Measurements from ENCODE around the gene VSNL1.

VSNL1 gene

DNA sequence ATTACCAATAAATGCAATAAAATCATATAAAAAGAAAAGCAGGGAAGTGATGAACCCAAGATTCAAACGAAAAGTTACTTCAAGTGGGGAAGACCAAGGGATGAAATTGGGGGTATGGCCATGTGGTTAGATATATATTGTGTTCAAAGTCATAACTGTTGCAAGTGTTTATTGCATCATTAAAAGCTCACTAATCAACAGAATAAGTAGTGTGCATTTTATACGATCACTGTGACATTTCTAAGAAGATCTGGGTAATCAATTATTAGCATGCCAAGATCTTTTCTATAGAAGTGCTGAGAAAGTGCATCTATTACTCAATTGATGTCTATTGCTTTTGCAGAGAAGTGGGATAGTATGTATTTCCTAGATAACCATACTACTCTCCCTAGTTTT lies 52.9 kb downstream of the VSNL1 start:
- TF ChIP-seq LEF1 (IDR thresholded peaks at IDR 0.05; ENCODE audit: borderline replicate concordance) (no peak), HDGF (IDR thresholded peaks at IDR 0.05; ENCODE audit: borderline replicate concordance) (no peak), FOXM1 (IDR thresholded peaks at IDR 0.05; ENCODE audit: borderline replicate concordance) (no peak), ARNT (IDR thresholded peaks at IDR 0.05) (no peak), SP1 (IDR thresholded peaks at IDR 0.05) (no peak), L3MBTL2 (conservative IDR thresholded peaks at IDR 0.05) (no peak), CTBP1 (IDR thresholded peaks at IDR 0.05; ENCODE audit: borderline replicate concordance) (no peak), ZNF384 (IDR thresholded peaks at IDR 0.05) (no peak), BHLHE40 (IDR thresholded peaks at IDR 0.05; ENCODE audit: borderline replicate concordance) (no peak), TARDBP (IDR thresholded peaks at IDR 0.05) (no peak), FOXA1 (IDR thresholded peaks at IDR 0.05) (no peak), ELF4 (IDR thresholded peaks at IDR 0.05) (no peak), FOXK2 (IDR thresholded peaks at IDR 0.05) (no peak), SUZ12 (IDR thresholded peaks at IDR 0.05) (no peak), NFRKB (IDR thresholded peaks at IDR 0.05) (no peak)
- TF ChIP-seq, protein P1, sequence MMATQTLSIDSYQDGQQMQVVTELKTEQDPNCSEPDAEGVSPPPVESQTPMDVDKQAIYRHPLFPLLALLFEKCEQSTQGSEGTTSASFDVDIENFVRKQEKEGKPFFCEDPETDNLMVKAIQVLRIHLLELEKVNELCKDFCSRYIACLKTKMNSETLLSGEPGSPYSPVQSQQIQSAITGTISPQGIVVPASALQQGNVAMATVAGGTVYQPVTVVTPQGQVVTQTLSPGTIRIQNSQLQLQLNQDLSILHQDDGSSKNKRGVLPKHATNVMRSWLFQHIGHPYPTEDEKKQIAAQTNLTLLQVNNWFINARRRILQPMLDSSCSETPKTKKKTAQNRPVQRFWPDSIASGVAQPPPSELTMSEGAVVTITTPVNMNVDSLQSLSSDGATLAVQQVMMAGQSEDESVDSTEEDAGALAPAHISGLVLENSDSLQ (IDR thresholded peaks at IDR 0.05) = no peak
- POLR2A ChIA-PET = no interaction called here
- CTCF ChIA-PET = no interaction called here
- DNase-seq (ENCODE audit: extremely low spot score) = no peak

GRCh38 chr2:17593841-17594491 lies 53.5 kb downstream of the VSNL1 start:
- ChIA-PET POLR2A (no interaction called here), CTCF (no interaction called here)
- DNase-seq (ENCODE audit: extremely low spot score) = no peak
- TF ChIP-seq FOXK2 (IDR thresholded peaks at IDR 0.05) = no peak

- no peak for DNase-seq (ENCODE audit: extremely low spot score)
- TF ChIP-seq NFRKB (IDR thresholded peaks at IDR 0.05) (no peak), ELF4 (IDR thresholded peaks at IDR 0.05) (no peak), L3MBTL2 (conservative IDR thresholded peaks at IDR 0.05) (no peak), ARNT (IDR thresholded peaks at IDR 0.05) (no peak), SUZ12 (IDR thresholded peaks at IDR 0.05) (no peak), HDGF (IDR thresholded peaks at IDR 0.05; ENCODE audit: borderline replicate concordance) (no peak), FOXM1 (IDR thresholded peaks at IDR 0.05; ENCODE audit: borderline replicate concordance) (no peak), TARDBP (IDR thresholded peaks at IDR 0.05) (no peak), ZNF384 (IDR thresholded peaks at IDR 0.05) (no peak), SP1 (IDR thresholded peaks at IDR 0.05) (no peak)
- ChIA-PET POLR2A (no interaction called here), CTCF (no interaction called here)
Observed at GRCh38 chr2:17594533-17595401, 54.3 kb downstream of the VSNL1 start.

DNA sequence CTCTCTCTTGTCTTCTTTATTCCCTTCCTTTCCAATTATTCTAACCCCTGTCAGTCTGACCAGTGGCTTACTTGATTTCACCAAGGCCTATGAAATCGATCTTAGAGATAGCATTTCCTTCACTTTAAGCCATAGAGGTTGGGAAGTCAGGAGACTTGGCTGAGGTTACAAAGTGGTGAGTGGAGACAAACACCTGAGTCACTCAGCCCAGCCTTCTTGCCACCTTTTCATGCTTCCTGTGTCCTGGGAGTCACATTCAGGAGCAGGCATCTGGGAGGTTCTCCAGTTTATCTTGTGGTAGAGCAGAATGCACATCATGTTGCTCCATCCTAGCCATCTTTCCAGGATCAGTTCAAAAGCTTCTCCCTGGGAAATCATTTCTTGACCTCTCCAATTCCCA lies 59.1 kb downstream of the VSNL1 start:
- POLR2A ChIA-PET = no interaction called here
- CTCF ChIA-PET = no interaction called here
- DNase-seq (ENCODE audit: extremely low spot score) = no peak
- TF ChIP-seq CTBP1 (IDR thresholded peaks at IDR 0.05; ENCODE audit: borderline replicate concordance) (no peak), TARDBP (IDR thresholded peaks at IDR 0.05) (no peak), FOXM1 (IDR thresholded peaks at IDR 0.05; ENCODE audit: borderline replicate concordance) (no peak), HDGF (IDR thresholded peaks at IDR 0.05; ENCODE audit: borderline replicate concordance) (no peak), FOXA1 (IDR thresholded peaks at IDR 0.05) (no peak), L3MBTL2 (conservative IDR thresholded peaks at IDR 0.05) (no peak), ARNT (IDR thresholded peaks at IDR 0.05) (no peak), ZNF384 (IDR thresholded peaks at IDR 0.05) (no peak), SUZ12 (IDR thresholded peaks at IDR 0.05) (no peak), BHLHE40 (IDR thresholded peaks at IDR 0.05; ENCODE audit: borderline replicate concordance) (no peak)
- TF ChIP-seq, protein P1 (IDR thresholded peaks at IDR 0.05) = no peak

DNA sequence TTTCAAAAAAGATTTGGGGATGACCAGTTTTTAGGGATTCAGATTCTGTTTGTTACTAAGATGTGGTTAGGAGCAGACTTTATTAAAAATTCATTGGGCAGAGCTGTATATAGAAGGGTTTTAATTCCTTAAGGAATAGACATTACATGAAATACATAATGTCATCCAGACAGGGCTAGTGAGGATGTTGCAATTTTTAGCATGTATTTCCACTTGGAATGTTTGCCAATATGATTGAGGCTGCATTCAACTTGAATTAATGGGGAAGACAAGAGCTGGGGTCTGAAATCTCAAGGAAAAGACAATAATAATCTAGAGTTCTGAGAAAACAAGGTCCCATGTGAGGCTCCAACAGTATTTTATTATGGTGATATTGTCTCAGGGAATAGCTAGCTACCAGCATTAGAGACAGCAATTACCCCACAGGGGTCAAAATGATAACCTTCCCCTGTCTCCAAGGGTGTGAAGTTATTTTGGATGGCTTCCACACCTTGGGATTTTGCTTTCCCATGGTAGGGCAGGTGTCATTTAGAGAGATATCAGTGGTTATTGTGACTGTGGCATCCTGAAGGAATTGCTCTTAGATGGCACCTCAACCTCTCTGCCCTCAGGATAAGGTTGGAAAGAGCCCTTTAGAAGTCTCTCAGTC lies 60.2 kb downstream of the VSNL1 start:
- TF ChIP-seq L3MBTL2 (conservative IDR thresholded peaks at IDR 0.05) = no peak
- TF ChIP-seq ARNT (IDR thresholded peaks at IDR 0.05) = no peak
- TF ChIP-seq CTBP1 (IDR thresholded peaks at IDR 0.05; ENCODE audit: borderline replicate concordance) = no peak
- no peak for TF ChIP-seq FOXA1 (IDR thresholded peaks at IDR 0.05)
- no peak for TF ChIP-seq FOXK2 (IDR thresholded peaks at IDR 0.05)
- CTCF ChIA-PET = no interaction called here

GRCh38 chr2:17604050-17604449 lies 63.6 kb downstream of the VSNL1 start:
- ChIA-PET POLR2A (no interaction called here), CTCF (no interaction called here)
- TF ChIP-seq L3MBTL2 (conservative IDR thresholded peaks at IDR 0.05) (no peak), ELF4 (IDR thresholded peaks at IDR 0.05) (no peak), FOXA1 (IDR thresholded peaks at IDR 0.05) (no peak), BHLHE40 (IDR thresholded peaks at IDR 0.05; ENCODE audit: borderline replicate concordance) (no peak)
- no peak for DNase-seq (ENCODE audit: extremely low spot score)

More for the DNA sequence above, 60.2 kb downstream of the VSNL1 start:
- DNase-seq (ENCODE audit: extremely low spot score) = no peak
- POLR2A ChIA-PET = no interaction called here

GRCh38 chr2:17605696-17606095 lies 65.2 kb downstream of the VSNL1 start:
- CTCF ChIA-PET = no interaction called here

More at GRCh38 chr2:17605696-17606095, 65.2 kb downstream of the VSNL1 start:
- DNase-seq (ENCODE audit: extremely low spot score) = no peak
- POLR2A ChIA-PET = interaction anchor here (0.6 kb wide), 1 partner anchor 1190 kb away, joined by 3 read pairs; no protein-coding TSS in a partner anchor
- TF ChIP-seq FOXM1 (IDR thresholded peaks at IDR 0.05; ENCODE audit: borderline replicate concordance) = no peak
- TF ChIP-seq TARDBP (IDR thresholded peaks at IDR 0.05) = no peak
- no peak for TF ChIP-seq NFRKB (IDR thresholded peaks at IDR 0.05)
- no peak for TF ChIP-seq SP1 (IDR thresholded peaks at IDR 0.05)
- no peak for TF ChIP-seq ZNF384 (IDR thresholded peaks at IDR 0.05)
- TF ChIP-seq BHLHE40 (IDR thresholded peaks at IDR 0.05; ENCODE audit: borderline replicate concordance) = no peak
- TF ChIP-seq FOXA1 (IDR thresholded peaks at IDR 0.05) = no peak
- no peak for TF ChIP-seq LEF1 (IDR thresholded peaks at IDR 0.05; ENCODE audit: borderline replicate concordance)
- TF ChIP-seq ARNT (IDR thresholded peaks at IDR 0.05) = no peak
- no peak for TF ChIP-seq ELF4 (IDR thresholded peaks at IDR 0.05)
- no peak for TF ChIP-seq FOXK2 (IDR thresholded peaks at IDR 0.05)
- no peak for TF ChIP-seq HDGF (IDR thresholded peaks at IDR 0.05; ENCODE audit: borderline replicate concordance)
- TF ChIP-seq, protein P1 (IDR thresholded peaks at IDR 0.05) = no peak
